C4-2B (cell line): ENCODE data around the gene BHLHE23.
"Not testable (repeated sequence)": the region's sequence is repeated elsewhere in the genome, so short reads cannot be mapped to it uniquely, and the experiment has no call there.

Experiments
- H3K27ac ChIP-seq: fragments of 450-650 bp; 2 replicates; pipeline ENCODE4 v1.5.1; 2017
- ZFX ChIP-seq: fragments of 450-650 bp; IDR thresholded peaks from 2 replicates; pipeline ENCODE4 v1.6.1; 2017
- TF ChIP-seq, protein P1 (sequence below): fragments of 450-650 bp; conservative IDR thresholded peaks from 2 replicates; pipeline ENCODE4 v1.5.1; 2017; ENCODE audit warnings: mild to moderate bottlenecking

The BHLHE23 gene

GRCh38 chr20:63042448-63043071 lies 35.8 kb upstream of the BHLHE23 start:
- TF ChIP-seq, protein P1, sequence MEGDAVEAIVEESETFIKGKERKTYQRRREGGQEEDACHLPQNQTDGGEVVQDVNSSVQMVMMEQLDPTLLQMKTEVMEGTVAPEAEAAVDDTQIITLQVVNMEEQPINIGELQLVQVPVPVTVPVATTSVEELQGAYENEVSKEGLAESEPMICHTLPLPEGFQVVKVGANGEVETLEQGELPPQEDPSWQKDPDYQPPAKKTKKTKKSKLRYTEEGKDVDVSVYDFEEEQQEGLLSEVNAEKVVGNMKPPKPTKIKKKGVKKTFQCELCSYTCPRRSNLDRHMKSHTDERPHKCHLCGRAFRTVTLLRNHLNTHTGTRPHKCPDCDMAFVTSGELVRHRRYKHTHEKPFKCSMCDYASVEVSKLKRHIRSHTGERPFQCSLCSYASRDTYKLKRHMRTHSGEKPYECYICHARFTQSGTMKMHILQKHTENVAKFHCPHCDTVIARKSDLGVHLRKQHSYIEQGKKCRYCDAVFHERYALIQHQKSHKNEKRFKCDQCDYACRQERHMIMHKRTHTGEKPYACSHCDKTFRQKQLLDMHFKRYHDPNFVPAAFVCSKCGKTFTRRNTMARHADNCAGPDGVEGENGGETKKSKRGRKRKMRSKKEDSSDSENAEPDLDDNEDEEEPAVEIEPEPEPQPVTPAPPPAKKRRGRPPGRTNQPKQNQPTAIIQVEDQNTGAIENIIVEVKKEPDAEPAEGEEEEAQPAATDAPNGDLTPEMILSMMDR, result no peak
- TF ChIP-seq ZFX, result no peak
- H3K27ac ChIP-seq, result no peak overlapping the region

DNA sequence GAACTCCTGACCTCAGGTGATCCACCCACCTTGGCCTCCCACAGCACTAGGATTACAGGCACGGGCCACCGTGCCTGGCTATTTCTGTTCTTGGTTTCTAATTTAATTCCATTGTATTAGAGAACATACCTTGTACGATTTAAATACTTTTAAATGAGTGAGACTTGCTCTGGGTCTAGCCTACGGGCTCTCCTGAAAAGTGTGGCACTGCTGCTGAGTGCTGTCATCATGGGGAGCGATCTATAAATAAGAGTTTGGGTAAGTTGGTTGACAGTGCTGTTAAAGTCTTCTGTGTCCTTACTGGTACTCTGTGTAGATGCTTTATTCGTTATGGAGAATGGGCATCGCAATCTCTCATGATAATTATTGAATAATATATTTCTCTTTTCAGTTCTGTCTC lies 35.0 kb upstream of the BHLHE23 start:
- TF ChIP-seq ZFX, result no peak
- TF ChIP-seq, protein P1, result no peak
- no peak overlapping the region for H3K27ac ChIP-seq

- TF ChIP-seq ZFX, result no peak
- TF ChIP-seq, protein P1, result no peak
- no peak overlapping the region for H3K27ac ChIP-seq
These were observed 31.0 kb upstream of the BHLHE23 start for GRCh38 chr20:63037669-63038268.

GRCh38 chr20:63036291-63036690 lies 29.5 kb upstream of the BHLHE23 start:
- H3K27ac ChIP-seq, result no peak overlapping the region
- TF ChIP-seq, protein P1, result no peak
- TF ChIP-seq ZFX, result no peak

- no peak overlapping the region for H3K27ac ChIP-seq
- TF ChIP-seq, protein P1, result no peak
- no peak for TF ChIP-seq ZFX
These were observed 28.9 kb upstream of the BHLHE23 start for GRCh38 chr20:63035603-63036185.

- not testable (repeated sequence) for H3K27ac ChIP-seq
These were observed 28.2 kb upstream of the BHLHE23 start for GRCh38 chr20:63034710-63035602.

DNA sequence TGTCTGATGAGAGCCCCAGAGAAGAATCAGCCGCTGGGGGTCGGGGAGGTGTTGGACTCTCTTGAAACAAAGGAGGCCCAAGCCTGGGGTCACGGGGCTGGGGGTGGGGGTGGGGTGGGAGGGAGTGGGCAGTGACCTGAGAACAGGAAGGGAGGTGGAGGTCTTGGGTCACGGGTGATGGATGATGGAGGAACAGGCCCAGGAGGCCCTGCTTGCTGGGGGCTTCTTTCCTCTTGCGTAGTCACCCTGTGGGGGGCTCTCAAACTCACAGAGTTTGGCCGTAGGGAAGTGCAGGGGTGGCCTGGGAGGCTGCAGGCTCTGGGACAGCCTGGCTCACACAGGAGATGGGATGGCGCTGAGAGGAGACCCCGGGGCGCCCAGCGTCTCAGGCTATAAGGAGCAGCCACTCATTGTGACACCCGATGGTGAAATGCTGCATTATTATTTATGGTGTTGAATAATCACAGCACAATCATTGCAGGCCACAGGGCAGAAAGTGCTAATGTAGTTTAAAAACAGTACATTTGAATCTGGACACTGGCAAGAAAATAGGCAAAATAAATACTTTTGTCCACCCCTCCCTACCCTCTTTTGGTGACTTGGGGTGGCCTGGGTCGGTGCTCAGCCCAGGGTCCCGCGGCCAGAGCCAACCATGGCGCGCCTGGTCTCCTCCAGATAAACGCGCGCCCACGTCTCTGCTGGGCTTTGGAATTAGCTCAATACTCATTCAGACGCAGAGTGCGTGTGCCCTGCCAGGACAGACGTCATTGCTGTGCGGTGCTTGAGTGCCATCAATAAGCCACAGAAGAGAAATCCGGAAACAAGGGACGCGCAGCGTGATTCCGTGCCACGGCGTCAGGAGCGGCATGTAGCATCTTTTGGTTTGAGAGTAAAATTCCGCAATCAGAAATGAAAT lies 27.3 kb upstream of the BHLHE23 start:
- no peak overlapping the region for H3K27ac ChIP-seq
- TF ChIP-seq, protein P1, result no peak
- TF ChIP-seq ZFX, result no peak
